ENCODE measurements around the gene CRYBG3.

DNA sequence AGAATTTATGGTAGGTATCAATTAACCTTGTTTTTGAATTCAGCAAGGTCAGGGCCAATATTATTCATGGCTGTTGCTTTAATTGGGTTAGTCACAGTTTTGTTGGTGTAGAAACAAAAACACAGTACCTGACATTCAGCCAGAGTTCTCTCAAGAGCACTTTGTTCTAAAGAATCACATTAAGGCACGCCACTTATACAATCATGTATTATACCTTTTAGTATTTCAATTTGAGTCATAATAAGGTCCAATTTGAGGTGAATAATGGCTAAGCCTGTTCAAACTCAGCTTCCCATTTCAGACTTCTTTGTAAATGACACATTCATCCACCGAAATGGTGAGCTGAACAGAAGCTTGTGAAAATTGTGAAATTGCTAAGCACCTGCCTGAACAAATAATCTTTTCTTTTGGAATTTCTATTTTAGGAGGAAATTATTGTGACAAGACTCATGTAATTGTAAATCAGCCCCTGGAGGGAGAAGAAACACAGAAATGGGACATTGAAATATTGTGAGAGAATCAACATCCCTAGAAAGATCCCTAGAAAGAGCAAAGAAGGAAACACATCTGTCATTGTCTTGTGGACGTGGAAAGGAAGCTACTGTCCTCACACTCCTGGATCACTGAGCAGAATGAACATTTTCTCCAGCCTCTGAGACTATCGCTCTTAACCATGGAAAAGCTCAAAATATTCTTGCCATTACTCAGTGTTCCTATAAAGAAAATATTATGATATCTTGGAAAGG, 121.2 kb downstream of the CRYBG3 start:
- TF ChIP-seq, protein P1, sequence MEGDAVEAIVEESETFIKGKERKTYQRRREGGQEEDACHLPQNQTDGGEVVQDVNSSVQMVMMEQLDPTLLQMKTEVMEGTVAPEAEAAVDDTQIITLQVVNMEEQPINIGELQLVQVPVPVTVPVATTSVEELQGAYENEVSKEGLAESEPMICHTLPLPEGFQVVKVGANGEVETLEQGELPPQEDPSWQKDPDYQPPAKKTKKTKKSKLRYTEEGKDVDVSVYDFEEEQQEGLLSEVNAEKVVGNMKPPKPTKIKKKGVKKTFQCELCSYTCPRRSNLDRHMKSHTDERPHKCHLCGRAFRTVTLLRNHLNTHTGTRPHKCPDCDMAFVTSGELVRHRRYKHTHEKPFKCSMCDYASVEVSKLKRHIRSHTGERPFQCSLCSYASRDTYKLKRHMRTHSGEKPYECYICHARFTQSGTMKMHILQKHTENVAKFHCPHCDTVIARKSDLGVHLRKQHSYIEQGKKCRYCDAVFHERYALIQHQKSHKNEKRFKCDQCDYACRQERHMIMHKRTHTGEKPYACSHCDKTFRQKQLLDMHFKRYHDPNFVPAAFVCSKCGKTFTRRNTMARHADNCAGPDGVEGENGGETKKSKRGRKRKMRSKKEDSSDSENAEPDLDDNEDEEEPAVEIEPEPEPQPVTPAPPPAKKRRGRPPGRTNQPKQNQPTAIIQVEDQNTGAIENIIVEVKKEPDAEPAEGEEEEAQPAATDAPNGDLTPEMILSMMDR (IDR thresholded peaks at IDR 0.05): no peak
- TF ChIP-seq POLR2A (IDR thresholded peaks at IDR 0.05): no peak
